Right lobe of liver (tissue), 6 donors: ENCODE results near the gene SCTR. TPM values are rescaled to one million over a fixed set of nuclear protein-coding genes. Genes with fewer than 3 reads are reported as not detected.

Experiments
- ATAC-seq, 4 donors: fragments of 200-7000 bp; cut with Tn5 transposase; one replicate each; pipeline ENCODE4 v1.9.1; 2020; ENCODE audit warnings: mild to moderate bottlenecking in 4 of 4, moderate library complexity in 4 of 4
- DNase-seq, 3 donors: peaks; one replicate each; pipeline ENCODE4 v3.0.0-alpha.2; 2020
- H3K27ac ChIP-seq, 3 donors: fragments of 200-600 bp; one replicate each; pipeline ENCODE4 v1.8.0; 2022
- H3K27me3 ChIP-seq, 2 donors: fragments of 200-600 bp; one replicate each; pipeline ENCODE4 v1.8.0; 2022
- H3K36me3 ChIP-seq, 4 donors: fragments of 200-600 bp; sonication (generic) in 1 of 4; one replicate each; pipeline versions ENCODE4 v1.5.1 to v1.8.0; 2017 to 2022; ENCODE audit warnings: control low read depth in 1 of 4
- H3K4me1 ChIP-seq, 4 donors: fragments of 200-600 bp; sonication (generic) in 1 of 4; one replicate each; pipeline versions ENCODE4 v1.5.1 to v1.8.0; 2017 to 2022; ENCODE audit warnings: control low read depth in 1 of 4
- H3K4me3 ChIP-seq, 3 donors: fragments of 200-600 bp; one replicate each; pipeline ENCODE4 v1.8.0; 2022
- H3K9me3 ChIP-seq, 4 donors: fragments of 200-600 bp; sonication (generic) in 1 of 4; one replicate each; pipeline versions ENCODE4 v1.5.1 to v1.8.0; 2017 to 2022; ENCODE audit warnings: control low read depth in 1 of 4
- POLR2A ChIP-seq: fragments of 450-650 bp; IDR thresholded peaks from one replicate; pipeline ENCODE4 v1.6.1; 2017; ENCODE audit warnings: antibody characterized with exemption, mild to moderate bottlenecking
- WGBS: methylation state at CpG from one replicate; pipeline ENCODE4 v1.1.6; 2018; ENCODE audit warnings: low coverage, low lambda C conversion rate; ENCODE audit not compliant: insufficient coverage; ENCODE audit errors: missing lambda C conversion rate; 5-methylcytosine and 5-hydroxymethylcytosine counted together
- intact Hi-C, 2 donors: fragments of 100-400 bp; cut with DNase I; formaldehyde crosslinking; loops; one replicate each; pipeline versions ENCODE4 v1.11.2 to v1.14.1; 2022
- total RNA-seq, 6 experiments: library from RNA; depleted of rRNA in 2 of 6; stranded (reverse); fragments of >200 nt in 2 of 6; fragmentation: NEBNext Ultra II Directional in 3 of 6; extraction: Animal tissue kit (Norgen Biotek cat#: 25700) in 3 of 6; gene quantifications; one replicate each; pipeline versions ENCODE4 v1.1.0 to v1.2.4, GENCODE V29; 2016 to 2023
- TF ChIP-seq, protein P1 (sequence below), 4 donors: fragments of 200-600 bp in 3 of 4; fragments of 450-650 bp in 1 of 4; IDR thresholded peaks; one replicate each; pipeline versions ENCODE4 v1.5.1 to v1.8.0; 2016 to 2022; ENCODE audit warnings: antibody characterized with exemption in 4 of 4, mild to moderate bottlenecking in 2 of 4
- donor health status: DM: no; HTN: yes; CAD: no.
- donor health status: DM: no; HTN: no; CAD: no.
- donor health status: DM: no; HTN: no; CAD: no.
- donor health status: DM: no; HTN: yes; CAD: no.
- donor health status: DM: no; HTN: yes; CAD: no.

SCTR gene
- total RNA-seq, 6 experiments from 2014 or later = 0.12 to 0.38 (median 0.35) TPM; not detected in 2

DNA sequence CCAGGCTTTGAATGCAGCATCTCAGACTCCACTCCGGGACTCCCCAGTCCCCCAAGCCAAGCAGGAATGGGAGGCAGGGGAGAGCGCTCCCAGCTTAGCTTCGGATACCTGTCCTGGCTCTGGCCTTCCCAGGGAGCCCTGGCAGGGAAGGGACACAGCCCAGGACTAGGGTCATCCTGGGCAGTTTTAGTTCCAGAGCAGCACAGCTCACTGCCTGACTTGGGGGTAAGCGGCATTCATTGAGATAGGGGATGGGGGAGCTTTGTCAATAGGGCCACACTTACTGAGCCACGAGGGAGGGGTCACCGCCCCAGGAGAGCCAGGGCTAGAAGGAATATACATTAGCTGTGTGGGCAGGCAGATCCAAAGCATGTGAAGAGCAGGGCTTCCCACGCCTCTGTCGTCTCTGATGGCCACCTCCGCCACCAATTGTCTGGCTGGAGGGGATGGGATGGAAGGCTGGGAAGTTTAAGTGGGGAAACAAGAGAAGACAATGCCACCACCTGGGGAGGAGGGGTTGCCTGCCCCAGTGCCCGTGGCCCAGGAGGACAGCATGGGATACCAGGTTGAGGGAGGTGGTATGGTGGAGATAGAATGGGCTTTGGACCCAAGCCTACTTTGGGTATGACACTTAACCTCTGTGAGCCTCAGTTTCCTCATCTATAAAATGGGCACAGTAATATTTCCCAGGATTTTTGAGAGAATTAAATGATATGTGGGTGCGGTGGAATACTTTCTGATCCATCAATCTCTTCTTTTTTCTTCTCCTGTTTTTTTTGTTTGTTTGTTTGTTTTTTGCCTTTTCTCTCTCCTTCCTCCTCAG is 40.2 kb downstream of the SCTR start:
- ATAC-seq (no peak), DNase-seq (no peak)
- H3K36me3 ChIP-seq = no peaks in the 10 kb centered on the region
- H3K4me3 ChIP-seq = no peak overlapping the region
- 95% methylated on average over 3 of the region's 11 CpGs for WGBS
- H3K27ac ChIP-seq = peak overlapping the region in 1 of 3 donors; percentile 28
- peaks cover 0 to 57% (median 22%) of the 10 kb centered on the region in 4 donors for H3K4me1 ChIP-seq
- H3K9me3 ChIP-seq = no peaks in the 10 kb centered on the region
- H3K27me3 ChIP-seq = no peaks in the 10 kb centered on the region
- TF ChIP-seq POLR2A = no peak
- TF ChIP-seq, protein P1, sequence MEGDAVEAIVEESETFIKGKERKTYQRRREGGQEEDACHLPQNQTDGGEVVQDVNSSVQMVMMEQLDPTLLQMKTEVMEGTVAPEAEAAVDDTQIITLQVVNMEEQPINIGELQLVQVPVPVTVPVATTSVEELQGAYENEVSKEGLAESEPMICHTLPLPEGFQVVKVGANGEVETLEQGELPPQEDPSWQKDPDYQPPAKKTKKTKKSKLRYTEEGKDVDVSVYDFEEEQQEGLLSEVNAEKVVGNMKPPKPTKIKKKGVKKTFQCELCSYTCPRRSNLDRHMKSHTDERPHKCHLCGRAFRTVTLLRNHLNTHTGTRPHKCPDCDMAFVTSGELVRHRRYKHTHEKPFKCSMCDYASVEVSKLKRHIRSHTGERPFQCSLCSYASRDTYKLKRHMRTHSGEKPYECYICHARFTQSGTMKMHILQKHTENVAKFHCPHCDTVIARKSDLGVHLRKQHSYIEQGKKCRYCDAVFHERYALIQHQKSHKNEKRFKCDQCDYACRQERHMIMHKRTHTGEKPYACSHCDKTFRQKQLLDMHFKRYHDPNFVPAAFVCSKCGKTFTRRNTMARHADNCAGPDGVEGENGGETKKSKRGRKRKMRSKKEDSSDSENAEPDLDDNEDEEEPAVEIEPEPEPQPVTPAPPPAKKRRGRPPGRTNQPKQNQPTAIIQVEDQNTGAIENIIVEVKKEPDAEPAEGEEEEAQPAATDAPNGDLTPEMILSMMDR (IDR thresholded peaks at IDR 0.05) = no peak
- intact Hi-C loops = no loop called here

DNA sequence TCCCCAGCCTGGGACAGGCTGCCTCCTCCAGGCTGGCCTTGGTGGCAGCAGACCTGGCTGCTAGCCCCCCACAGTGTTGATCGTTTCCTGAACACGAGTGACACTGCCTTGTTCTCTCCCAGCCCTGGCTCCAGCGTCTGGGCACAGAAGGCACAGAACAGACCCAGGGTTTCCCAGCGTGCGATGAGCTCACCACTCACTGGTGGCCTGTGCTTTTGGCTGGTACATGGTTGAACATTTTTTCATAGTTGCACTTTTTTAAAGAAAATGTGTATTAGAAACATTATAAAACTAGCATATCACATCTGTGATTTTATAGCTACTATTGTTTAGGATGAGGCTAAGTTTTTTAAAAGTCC is 40.9 kb downstream of the SCTR start:
- ATAC-seq (no peak), DNase-seq (no peak)
- H3K9me3 ChIP-seq = no peaks in the 10 kb centered on the region
- H3K27ac ChIP-seq = peak overlapping the region in 2 of 3 donors; percentile 32 to 39
- intact Hi-C loops = no loop called here
- peaks cover 0 to 51% (median 18%) of the 10 kb centered on the region in 4 donors for H3K4me1 ChIP-seq
- no peak overlapping the region for H3K4me3 ChIP-seq
- WGBS = 82% methylated on average over 4 of the region's 5 CpGs
- no peaks in the 10 kb centered on the region for H3K36me3 ChIP-seq
- H3K27me3 ChIP-seq = no peaks in the 10 kb centered on the region
- TF ChIP-seq, protein P1 (IDR thresholded peaks at IDR 0.05) = no peak

DNA sequence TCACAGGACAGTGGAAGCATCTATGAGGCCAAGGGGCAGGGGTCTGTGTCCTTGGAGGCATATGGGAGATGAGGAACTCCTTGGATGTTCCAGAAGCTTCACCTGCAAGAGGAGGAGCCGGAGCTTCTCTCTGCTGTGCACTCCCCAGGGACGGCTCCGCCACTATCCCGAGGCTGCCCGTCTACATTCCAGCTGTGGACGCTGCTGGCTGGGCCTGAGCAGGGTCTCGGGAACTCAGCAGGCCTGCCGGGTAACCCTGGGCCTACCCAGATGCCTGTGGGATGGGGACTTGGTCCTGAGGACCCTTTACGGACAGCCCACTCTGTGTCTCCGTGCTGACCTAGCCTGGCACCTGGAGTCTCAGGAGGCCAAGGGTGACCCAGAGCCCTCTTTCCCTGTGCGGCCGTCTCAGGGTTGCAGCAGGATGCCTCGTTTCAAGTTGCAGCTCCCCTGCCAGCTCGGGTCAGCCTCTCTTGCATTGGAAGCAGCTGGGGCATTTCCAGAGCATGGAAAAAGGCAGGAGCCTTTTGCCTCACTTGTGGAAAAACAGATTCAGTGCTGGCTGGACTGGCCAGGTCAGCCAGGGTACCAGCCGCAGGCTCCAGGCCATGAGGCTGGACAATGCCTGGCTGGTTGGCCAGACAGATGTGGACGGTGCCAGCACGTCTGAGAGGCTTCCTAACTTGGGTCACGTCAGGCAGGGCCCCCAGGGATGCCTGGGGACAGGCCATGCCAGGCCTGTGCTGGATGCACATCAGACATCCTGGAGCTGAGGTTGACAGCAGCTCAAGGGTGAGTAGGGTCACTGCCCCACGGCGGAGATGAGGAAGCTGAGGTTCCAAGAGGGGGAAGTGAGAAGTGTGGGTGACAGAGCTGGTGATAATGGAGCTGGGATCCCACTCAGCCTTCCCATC is 41.5 kb downstream of the SCTR start:
- no peak for TF ChIP-seq POLR2A
- TF ChIP-seq, protein P1 (IDR thresholded peaks at IDR 0.05) = no peak
- DNase-seq (peak in 1 of 3 donors; percentile 58), ATAC-seq (peak in 3 of 4 donors; percentile 0 to 19 (median 6))
- no CpG with 5 or more reads among the region's 20 CpGs for WGBS
- Histone ChIP-seq H3K36me3 (no peaks in the 10 kb centered on the region), H3K27ac (peak overlapping the region in 2 of 3 donors; percentile 32 to 39), H3K4me3 (no peak overlapping the region), H3K9me3 (no peaks in the 10 kb centered on the region), H3K27me3 (no peaks in the 10 kb centered on the region), H3K4me1 (peaks cover 0 to 45% (median 15%) of the 10 kb centered on the region in 4 donors)
- intact Hi-C loops = no loop called here

DNA sequence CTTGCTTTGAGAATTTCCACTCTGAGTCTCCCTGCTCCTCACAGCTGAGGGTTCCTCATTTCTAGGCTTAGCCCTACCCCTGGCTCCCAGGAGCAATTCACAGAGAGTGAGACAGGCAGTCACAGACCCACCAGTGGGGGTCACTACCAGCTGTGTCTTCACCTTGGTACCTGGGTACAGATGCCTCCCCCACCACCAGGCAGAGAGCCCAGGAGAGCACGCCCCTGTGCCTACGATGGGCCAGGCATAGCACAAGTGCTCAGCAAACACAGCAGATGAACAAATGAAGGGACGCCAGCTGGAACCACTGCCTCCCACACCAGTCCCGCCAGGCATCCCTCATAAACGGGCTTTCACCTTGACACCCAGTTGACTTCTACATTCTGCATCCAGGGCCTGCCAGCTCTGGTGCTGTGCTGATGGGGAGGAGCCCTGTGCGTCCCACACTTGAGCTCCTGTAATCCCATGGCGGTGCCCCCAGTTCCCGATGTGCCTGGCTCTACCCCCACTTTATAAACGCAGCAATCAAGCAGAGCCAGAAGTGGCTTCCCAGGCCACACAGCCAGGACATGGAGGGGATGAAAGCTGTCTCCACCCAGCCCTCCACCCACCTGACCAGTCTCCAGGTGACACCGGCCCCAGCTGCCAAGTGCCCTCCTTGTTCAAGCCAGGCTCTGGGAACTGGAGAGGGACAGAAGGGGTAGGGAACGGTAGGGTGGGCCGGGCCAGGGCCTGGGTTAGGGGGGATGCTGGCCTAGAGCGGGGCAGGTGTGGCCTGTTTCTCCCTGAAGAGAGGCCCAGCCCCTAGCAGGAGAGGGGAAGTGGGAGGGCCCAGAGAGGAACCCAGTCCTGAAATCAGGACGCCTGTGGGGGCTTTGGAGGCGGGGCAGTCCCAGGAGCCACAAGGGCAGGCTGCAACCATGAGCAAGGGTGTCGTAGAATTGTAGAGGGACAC is 42.5 kb downstream of the SCTR start:
- TF ChIP-seq, protein P1 (IDR thresholded peaks at IDR 0.05) = no peak
- TF ChIP-seq POLR2A = no peak
- H3K4me1 ChIP-seq = peaks cover 0 to 37% (median 11%) of the 10 kb centered on the region in 4 donors
- no peaks in the 10 kb centered on the region for H3K36me3 ChIP-seq
- no peaks in the 10 kb centered on the region for H3K9me3 ChIP-seq
- H3K4me3 ChIP-seq = no peak overlapping the region
- intact Hi-C loops = no loop called here
- H3K27ac ChIP-seq = no peak overlapping the region
- ATAC-seq = no peak
- DNase-seq = no peak
- 81% methylated on average over 7 of the region's 16 CpGs for WGBS
- H3K27me3 ChIP-seq = no peaks in the 10 kb centered on the region
